Right forelimb (tissue), 1 donor: ENCODE data around the gene INSYN2A.

Experiments
- DNase-seq: peaks from one replicate; pipeline ENCODE4 v3.0.0-alpha.2; 2018

Gene INSYN2A, protein sequence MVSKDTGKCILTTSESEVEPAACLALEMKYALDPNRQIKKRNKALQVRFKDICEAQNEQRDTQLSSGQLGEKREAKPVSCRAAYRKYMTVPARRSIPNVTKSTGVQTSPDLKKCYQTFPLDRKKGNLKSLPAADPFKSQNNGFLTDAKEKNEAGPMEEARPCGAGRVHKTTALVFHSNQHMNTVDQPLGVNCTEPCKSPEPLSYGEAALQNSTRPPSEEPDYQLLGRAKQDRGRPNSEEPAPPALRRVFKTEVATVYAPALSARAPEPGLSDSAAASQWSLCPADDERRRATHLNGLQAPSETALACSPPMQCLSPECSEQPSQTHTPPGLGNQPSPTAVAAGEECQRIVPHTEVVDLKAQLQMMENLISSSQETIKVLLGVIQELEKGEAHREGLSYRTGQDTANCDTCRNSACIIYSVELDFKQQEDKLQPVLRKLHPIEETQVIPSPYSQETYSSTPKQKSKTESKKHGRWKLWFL

DNA sequence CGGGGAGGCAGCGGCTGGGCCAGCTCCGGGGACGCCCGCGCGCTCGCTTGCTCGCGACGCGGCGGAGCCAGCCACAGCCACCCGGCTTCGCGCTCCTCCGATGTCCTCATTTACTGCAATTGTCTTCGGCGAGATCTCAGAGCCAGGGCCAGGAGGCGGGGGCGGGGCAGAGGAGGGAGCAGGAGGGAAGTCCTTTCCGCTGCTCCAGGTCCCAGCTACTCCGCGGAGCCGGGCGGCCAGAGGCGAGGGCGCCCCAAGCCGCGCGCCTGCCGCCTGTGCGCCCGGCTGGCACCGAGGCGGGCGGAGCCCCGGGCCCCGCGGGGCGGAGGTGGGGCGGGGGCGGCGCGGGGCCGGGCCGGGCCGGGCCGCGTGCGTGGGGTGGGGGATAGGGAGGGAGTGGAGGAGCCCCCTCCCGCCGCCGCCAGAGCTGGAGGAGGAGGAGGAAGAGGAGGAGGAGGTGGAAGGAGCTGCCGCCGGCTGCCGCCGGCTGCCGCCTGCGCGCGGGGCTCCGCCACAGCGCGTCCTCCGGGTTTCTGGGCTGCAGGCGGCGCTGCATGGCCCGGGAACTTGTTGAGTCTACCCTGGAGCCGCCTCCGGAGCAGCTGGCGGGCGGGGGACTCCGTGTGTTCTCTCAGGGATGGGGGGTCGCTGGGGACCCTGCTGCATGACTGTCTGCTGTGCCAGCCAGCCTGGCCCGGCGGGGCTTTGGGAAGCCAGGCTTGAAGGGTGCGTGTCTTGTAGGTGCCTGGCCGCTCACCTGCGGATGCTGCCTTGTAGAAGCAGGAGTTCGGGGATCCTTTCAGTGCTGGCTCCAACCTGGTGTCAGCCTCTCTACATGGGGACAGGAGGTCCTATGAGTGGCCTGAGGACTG, at the start of gene INSYN2A:
Gene INSYN2A, minus strand, starts transcription at position 310 of the 872 bp plus-strand sequence. CDS start 20,196 bp downstream, outside the sequence.
- DNase-seq, result peak; percentile 75

DNA sequence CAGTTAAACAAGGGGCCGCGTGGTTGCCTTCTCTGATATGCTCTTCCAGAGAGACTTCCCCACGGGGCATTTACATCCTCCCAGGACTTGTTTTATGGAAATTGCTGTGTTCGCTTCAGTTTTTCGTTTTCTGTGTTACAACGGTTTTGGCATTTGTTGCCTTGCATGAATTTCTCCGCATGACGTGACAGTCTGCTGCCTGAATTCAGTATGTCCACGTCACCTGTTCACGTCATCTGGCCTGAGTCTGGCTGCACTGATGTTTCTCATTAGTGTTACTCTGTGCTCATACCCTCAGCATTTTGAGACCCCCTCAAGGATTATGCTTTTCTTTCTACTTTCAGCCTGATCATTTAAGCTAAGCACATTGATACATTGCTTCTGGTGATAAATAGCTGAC, 49.1 kb upstream of the INSYN2A start:
- no peak for DNase-seq

DNA sequence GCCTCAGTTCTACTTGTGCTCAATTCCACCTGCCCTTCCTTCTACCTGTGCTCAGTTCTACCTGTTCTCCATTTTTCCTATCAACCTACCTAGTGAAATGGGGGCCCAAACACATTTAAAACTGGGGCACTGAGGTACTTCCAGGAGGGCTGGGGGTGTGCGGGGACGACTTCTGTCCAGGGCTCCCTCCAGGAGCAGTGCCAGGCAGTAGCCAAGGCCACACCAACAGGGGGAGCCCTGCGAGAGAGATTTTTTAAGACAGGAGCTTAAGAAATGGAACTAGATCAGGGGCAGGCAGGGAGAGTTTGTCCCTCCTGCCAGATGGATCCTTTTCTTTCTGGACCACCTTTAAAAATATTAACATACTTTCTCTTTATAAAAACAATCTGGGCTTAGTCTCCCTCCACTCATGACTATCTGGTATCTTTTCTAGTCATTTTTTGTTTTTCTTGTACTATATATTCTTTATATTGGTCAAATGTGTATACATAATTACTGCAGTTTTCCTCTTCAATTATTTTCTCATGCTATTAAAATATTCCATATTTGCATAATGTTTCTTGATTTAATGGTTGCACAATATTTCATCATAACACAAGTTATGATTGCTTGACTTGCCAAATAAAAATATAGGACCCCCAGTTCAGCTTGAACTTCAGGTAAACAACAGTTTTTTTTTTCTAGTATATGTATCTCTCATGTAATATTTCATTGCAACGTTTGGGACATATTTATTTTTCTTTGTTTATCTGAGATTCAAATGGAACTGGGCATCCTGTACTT, 47.3 kb upstream of the INSYN2A start:
- no peak for DNase-seq

DNA sequence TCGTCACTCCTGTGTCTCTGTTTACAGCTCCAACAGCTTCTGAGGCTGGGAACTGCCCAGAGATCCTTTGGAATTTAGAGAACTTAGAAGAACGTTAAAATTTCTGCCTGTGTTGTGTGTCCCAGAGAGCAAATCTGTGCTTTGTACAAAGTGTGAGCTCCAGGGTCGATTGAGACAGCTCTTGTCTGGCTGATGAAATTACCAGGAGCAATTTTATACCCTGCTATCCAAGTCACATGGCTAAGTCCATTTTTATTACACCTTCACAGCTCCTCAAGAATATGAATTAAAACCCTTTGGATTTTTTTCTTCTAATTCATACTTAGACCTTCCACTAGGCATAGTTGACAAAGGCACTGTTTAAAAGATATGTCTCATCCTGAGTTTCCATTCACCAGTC, 46.5 kb upstream of the INSYN2A start:
- DNase-seq, result no peak

DNA sequence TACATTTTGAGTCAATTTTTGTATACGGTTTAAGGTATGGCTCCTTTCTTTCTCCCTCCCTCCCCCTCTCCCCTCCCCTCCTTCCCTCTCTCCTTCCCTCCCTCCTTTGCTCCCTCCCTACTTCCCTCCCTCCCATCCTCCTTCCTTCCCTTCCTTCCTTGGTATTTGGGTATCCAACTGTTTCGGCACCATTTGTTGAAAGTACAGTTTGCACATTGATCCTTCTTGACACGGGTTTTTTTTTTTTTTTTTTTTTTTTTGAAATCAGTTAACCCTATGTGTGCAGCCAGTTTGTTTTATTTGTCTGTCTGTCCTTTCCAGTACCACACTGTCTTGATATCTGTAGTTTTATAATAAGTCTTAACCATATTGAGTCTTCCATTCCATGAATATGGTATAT, 39.9 kb upstream of the INSYN2A start:
- DNase-seq, result no peak

DNA sequence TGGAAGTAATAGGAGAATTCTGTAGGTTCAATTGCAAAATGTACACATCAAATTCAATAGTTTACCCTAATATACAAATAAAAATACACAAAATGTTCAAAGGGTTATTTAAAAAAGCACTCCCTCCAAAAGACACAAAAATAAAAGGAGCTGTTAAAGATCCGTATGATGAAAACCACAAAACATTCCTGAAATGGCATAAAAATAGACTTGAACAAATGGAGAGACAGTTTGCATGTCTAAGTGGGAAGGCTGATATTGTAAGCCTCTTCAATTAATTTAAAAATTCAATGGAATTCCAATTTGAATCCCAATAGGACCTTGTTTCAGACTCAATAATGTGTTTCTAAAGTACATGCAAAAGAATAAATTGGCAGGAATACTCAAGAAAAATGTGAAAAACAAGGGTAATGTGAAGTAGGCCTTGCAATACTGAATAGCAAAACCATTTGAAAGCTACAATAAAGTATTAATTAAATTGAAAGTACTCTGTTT, 38.0 kb upstream of the INSYN2A start:
- DNase-seq, result no peak

DNA sequence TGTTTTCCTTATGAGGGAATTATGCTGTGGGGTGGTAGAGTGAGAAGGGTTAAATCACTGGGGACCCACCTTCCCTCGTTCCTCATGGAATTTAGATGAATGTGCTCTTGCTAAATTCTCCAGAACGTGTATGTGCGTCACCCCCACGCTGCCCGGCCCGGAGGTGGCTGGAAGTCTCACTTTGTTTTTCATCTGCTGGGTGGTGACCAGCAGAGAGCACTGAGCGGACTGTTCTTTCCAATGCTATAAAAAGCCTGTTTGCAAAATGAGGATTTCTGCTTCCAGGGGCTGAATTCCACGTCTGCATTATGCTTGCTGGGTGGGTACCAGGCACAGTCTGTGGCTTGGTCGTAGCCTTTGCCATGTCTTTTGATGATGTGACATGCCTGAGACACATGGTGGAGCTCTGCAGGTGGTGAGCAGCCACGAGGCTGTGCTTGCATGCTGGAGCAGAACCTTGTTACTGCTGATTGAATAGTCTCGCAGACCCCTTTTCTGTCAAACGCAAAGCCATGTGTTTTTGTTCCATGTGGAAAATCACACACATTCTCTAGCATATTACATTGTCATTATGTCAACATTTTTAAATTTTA, 31.9 kb upstream of the INSYN2A start:
- no peak for DNase-seq

DNA sequence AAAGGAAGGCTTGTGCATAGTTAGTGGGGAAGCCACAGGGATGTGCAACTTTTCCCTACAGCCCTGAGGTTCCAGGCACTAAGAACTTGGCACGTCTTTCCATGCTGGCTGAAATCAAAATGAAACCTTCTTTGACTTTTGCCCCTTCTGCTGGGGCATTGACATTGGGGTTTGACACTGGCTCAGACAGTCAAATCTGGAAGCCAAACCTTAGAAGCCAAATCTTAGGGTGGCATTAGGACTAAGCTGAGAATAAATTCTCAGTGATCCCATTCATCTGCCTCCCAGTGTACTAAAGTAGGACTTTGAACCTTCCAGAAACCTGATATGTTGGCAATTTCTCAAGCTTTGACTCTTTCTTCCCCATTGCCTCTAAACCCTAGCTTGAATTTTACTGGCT, 31.3 kb upstream of the INSYN2A start:
- DNase-seq, result no peak

DNA sequence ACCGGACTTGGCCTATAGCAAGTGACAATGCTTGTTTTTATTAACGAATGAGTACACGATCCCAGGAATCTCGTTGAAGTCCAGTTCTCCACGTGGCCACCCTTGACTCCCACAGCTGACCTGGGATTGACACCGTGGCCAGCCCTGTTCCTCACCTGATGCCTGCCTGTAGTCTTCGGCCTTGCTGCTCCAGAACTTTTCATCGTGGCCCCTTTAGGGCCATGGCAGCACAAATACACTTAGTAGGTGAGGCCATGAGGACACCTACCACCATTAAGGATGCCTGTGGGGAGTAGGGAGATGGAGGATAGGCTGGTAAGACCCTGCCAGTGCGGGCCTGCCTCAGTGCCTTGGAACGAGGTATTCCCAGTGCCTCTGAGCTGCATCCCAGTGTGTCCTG, 30.6 kb upstream of the INSYN2A start:
- no peak for DNase-seq

DNA sequence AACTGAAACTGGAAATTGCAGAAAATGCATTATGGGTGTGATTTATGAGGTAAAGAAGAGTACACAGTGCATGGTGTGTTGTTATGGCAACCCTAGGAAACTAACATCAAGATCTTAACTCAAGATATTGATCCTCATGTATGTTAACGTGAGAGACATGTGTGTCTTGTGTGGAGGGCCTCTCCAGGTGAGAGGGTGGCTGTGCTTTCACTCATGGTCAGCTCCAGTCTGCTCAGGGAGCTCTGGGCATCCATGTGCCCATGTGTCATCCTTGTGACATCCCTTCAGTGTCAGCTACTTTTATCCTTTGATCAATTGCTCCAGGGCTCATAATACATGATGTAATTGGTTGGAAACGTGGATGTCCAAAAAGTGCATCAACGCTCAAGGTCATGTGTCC, 24.9 kb upstream of the INSYN2A start:
- no peak for DNase-seq

DNA sequence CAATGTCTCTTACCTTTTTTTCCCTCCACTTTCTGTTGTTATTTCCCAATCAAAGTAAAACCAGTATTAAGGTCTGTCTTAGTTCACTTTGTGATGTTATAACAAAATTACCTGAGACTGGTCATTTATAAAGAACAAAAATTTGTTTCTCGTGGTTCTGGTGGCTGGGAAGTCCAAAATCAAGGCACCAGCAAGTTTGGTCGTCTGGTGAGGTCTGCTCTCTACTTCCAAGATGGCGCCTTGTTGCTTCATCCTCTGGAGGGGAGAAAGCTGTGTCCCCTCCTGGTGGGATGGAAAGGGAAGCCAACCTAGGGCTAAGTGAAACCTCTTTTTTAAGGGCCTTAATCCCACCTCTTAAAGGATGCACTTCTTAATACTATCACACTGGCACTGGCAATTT, 22.3 kb upstream of the INSYN2A start:
- no peak for DNase-seq

DNA sequence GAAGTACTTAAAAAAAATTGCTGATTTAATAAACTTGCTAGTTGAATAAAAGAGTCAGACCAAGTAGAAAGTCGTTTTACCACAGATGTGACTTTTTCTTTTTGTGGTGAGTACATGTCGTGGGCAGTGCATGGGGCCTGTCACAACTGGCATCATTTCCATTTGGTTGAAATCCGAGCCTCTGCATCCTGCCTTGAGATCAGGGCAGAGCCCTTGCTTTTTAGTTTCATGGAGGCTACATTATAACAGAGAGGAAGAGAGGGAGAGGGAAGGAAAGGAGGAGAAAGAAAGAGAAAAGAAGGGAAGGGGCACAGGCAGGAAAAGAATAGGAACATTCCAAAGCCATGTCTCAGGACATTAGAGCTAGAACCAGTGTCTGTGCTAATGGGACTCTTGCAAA, 20.4 kb upstream of the INSYN2A start:
- no peak for DNase-seq

DNA sequence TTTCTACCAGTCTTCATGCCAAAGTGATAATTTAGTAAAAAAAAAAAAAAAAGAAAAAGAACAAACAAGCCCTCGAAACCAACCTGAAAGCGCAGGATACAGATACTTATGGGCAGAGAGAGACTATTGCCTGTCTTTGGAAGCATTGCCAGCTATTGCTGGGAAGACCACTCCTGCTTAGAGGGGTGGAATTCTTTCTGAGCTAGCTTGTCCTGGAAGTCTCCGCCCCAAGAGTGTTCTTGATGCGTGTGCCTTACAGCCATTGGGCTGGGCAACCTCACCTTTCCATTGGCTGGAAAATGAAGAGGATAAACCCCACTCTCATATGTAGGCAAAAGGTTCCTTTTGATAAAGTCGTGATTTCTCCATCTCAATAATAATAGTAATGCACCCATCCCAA, 19.9 kb upstream of the INSYN2A start:
- no peak for DNase-seq

DNA sequence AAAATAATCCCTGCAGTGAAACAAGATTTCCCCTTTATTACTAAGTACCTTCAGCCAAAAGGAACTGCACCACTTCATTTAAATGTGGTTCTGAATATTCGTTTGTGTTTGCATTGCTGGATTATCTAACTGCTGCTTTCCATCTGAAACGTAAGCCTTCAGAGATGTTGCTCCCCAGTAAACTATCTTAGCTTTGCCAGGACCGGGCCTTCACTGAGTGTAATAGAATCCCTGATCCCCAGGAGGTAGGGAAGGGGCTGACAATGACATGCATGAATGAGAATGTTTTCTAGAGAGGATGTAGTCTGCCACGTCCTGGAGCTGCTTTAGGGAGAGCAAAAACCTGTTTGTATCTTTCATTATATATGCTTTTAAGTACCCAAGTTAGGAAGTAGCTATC, 19.5 kb upstream of the INSYN2A start:
- DNase-seq, result no peak

DNA sequence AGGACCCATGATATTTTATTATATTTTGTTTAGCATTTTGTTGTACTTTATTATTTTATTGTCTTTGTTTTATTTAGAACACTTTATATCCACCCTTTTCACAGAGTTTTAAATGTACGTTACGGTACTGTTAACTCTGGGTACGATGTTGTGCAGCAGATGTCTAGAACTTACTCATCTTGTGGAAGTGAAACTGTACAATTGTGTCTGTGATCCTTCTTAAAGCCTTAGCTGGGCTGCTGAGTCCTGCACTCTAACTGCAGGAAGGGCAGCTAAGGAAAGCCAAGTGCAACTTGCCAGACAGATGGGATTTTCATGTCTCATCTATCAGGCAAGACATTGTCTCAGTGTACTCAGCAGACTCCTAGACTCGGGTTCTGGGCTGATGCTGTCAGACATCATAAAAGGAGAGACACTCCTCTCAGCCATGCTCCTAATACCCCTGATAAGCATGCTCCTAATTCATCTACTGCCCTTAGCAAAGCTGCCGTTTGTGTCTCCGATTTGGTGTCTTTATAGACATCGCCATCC, 14.6 kb upstream of the INSYN2A start:
- no peak for DNase-seq

DNA sequence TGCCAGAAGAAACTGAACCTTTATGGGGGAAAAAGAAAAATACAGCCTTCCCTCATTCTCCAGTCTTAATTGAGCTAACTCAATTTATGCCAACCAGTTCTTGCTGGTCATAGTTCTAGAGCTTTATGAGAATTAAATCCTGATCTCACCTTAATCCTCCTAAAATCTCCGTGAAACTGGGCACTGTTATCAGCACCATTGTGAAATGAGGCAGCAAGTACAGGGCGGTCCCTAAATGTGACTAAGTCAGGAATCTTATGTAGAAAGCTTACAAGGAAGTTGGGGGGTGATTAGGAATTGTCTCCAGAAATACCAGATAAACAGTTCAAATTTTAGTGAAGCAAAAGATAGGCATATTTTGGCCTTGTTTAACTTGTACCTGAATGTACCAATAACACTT, 10.7 kb upstream of the INSYN2A start:
- no peak for DNase-seq

DNA sequence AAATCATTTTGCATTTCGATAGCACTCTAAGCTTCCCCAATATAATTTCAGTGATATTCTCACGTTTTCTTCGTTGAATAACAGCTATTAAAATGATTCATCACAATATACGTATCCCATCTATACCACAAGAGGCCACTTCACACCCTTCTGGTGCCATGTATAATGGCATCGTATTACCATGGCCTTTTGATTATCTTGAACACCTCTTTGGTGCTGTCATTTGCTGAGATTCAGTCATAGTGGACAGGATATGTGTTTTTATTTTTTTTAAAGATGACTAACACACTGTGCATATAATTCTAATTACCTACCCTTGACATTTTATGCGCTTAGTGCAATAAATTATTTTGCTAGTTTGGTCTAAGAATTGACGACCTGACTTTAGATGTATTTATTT, 6.7 kb upstream of the INSYN2A start:
- no peak for DNase-seq

DNA sequence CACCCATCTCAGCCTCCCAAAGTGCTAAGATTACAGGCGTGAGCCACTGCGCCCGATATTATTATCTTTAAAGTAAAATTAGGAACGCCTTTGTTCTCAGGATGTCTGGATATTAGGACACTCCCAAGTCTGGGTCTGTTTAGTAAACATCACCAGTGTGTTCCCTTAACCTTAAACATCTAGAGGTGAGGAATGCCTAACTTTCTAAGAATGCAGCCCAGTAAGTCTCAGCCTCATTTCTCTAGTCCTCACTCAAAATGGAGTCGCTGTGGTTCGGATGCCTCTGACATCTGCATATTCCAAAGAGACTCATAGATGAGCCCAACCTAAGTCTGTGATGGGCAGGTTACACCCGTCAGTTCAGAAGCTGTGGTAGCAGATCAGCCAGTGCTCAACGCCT, 4.3 kb upstream of the INSYN2A start:
- DNase-seq, result no peak

DNA sequence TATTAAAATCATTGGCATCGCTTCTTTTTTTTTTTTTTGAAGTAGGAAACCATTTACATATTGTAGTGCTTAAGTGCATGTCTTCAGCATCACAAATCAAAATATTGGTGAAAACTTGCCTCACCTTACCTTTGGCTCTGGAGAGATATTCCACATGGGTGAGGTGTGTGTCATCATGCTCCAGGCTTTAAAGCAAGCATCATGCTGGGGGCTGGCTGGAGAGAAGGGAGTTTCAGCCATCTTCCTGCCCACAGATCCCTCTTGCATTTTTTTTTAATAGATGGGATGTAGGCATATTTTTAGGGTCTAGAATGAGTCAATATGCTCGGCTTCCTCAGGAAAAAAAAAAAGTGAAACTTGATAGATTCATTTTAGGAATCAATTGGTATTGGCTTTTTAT, 2.3 kb upstream of the INSYN2A start:
- DNase-seq, result no peak

DNA sequence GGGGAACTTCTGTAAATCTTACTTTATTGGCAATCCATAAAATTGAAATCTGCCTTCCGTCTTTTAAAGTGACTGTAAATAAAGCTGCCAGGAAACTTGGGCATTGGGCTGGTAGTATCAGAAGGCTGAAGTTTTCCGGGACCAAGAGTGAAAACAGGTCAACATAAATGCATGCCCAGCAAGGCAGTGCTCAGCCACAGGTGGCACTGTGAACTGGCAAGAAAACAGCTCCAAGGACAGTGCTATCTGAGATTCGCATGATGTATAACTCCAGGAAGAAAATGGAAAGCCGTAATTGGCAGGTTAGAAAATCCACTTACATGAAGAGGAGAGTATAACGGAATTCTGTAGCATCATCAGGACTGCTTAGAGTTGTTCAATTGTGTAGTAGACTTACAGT, 1.9 kb upstream of the INSYN2A start:
- DNase-seq, result no peak

DNA sequence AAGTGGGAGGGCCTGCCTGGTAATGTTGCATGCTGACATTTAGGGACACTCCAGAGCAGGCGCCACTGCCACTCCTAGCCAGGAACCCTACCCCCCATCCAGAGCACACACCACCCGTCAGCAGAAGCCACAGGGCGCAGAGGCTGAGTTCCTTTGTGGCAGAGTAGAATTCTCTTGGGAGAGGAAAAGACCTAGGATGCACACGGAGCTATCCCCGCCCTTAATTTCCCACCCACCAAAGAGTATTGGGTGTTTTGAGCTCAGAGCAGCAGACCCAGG, 702 bp upstream of the INSYN2A start:
- DNase-seq, result no peak

DNA sequence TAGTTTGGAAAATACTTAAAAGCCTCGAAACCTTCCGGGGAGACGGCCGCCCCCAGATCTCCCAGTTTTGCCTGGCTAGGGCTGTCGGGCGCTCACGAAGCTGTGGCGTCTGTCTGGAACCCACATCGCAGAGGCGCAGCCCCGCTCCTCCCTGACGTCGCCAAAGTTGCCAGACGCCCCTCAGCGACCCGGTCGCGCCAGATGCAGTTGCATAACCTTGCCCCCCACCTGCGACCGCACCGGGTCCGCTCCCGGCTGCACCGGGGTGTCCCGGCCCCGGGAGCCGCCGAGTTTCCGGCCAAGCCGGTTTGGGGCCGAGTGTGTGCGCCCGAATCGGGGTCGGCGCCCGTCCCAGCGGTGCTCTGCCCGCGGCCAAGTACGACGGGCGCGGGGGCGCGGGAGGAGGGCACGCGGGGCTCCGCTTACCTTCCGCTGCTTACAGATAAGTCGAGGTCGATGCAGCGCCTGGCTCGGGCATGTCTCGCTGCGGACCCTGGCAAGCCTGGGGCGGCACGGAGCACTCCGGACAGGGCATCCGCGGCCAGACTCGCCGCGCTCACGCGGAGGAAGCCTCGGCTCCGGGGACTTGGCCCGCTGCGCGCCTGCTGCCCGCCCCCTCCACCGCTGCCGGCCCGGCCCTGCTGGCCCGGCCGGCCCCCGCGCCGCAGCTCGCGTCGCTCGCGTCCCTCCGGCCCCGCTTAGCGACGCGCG, 665 bp downstream of the INSYN2A start:
- DNase-seq, result peak; percentile 49
